Gastroesophageal sphincter (tissue), 4 donors: ENCODE results near the gene ZMYND12. TPM values are rescaled to one million over a fixed set of nuclear protein-coding genes. Genes with fewer than 3 reads are reported as not detected.

Source experiments
- ATAC-seq: fragments of 150-250 bp; one replicate; pipeline ENCODE4 v1.9.1; 2016; ENCODE audit warnings: mild to moderate bottlenecking, moderate library complexity
- H3K27ac ChIP-seq, 4 donors: fragments of 200-600 bp; sonication (generic) in 3 of 4; 1 replicate in 3 of 4; 2 replicates in 1 of 4; pipeline ENCODE4 v1.5.1; 2016 to 2019
- H3K27me3 ChIP-seq: fragments of 200-600 bp; sonication (generic); one replicate; pipeline ENCODE4 v1.5.1; 2019
- H3K36me3 ChIP-seq, 2 donors: fragments of 200-600 bp; sonication (generic); one replicate each; pipeline ENCODE4 v1.5.1; 2019; ENCODE audit warnings: control low read depth in 1 of 2
- H3K4me1 ChIP-seq, 3 donors: fragments of 200-600 bp; sonication (generic); 1 replicate in 2 of 3; 2 replicates in 1 of 3; pipeline ENCODE4 v1.5.1; 2016 to 2019; ENCODE audit warnings: control low read depth in 2 of 3
- H3K4me3 ChIP-seq, 2 donors: fragments of 200-600 bp; sonication (generic); one replicate each; pipeline ENCODE4 v1.5.1; 2019; ENCODE audit warnings: mild to moderate bottlenecking in 1 of 2, moderate library complexity in 1 of 2
- H3K9me3 ChIP-seq, 3 donors: fragments of 200-600 bp; sonication (generic); one replicate each; pipeline ENCODE4 v1.5.1; 2017 to 2019; ENCODE audit warnings: control low read depth in 2 of 3
- EP300 ChIP-seq: sonication (generic); formaldehyde crosslinking; IDR thresholded peaks from one replicate; pipeline ENCODE4 v1.6.1; 2017; ENCODE audit warnings: antibody characterized with exemption, mild to moderate bottlenecking
- POLR2A ChIP-seq, 2 donors: fragments of 450-650 bp; IDR thresholded peaks; one replicate each; pipeline ENCODE4 v1.6.1; 2017; ENCODE audit warnings: antibody characterized with exemption in 2 of 2, mild to moderate bottlenecking in 2 of 2, moderate library complexity in 1 of 2
- POLR2AphosphoS5 ChIP-seq: sonication (generic); formaldehyde crosslinking; IDR thresholded peaks from one replicate; pipeline ENCODE4 v1.6.1; 2017; ENCODE audit warnings: antibody characterized with exemption
- WGBS, 2 donors: methylation state at CpG; one replicate each; pipeline ENCODE4 v1.1.5; 2018; ENCODE audit warnings: low coverage in 1 of 2; 5-methylcytosine and 5-hydroxymethylcytosine counted together
- total RNA-seq, 4 donors: library from RNA; depleted of rRNA; stranded (reverse); fragments of >200 nt; gene quantifications; one replicate each; pipeline ENCODE4 v1.1.0, GENCODE V29; 2016
- TF ChIP-seq, protein P1 (sequence below), 4 experiments: fragments of 200-600 bp in 2 of 4; fragments of 450-650 bp in 2 of 4; sonication (generic) in 1 of 4; IDR thresholded peaks; one replicate each; pipeline ENCODE4 v1.5.1; 2017 to 2019; ENCODE audit warnings: antibody characterized with exemption in 4 of 4, mild to moderate bottlenecking in 2 of 4, moderate library complexity in 2 of 4

Gene ZMYND12
- total RNA-seq, 4 donors from 2014 or later, result 0.31 to 1.9 TPM; not detected in 2

DNA sequence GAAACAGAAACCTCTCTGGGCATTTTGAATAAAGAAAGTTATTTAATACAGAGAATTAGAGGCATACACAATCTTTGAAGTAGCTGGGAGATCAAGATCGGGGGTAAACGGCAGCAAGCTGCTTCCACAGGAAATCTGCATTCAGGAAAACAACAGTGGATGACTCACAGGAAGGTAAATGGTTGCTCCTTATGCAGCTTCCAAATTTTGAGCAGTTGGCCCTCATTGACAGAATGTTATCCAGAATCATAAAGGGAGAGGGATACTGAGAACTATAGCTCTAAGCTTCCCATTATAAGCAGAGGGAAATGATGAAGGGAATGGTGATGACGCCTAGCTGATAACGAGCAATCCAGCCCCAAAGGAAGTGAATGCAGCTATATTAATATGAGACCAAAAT lies 28.6 kb downstream of the ZMYND12 start:
- no peak for TF ChIP-seq POLR2AphosphoS5
- TF ChIP-seq, protein P1, sequence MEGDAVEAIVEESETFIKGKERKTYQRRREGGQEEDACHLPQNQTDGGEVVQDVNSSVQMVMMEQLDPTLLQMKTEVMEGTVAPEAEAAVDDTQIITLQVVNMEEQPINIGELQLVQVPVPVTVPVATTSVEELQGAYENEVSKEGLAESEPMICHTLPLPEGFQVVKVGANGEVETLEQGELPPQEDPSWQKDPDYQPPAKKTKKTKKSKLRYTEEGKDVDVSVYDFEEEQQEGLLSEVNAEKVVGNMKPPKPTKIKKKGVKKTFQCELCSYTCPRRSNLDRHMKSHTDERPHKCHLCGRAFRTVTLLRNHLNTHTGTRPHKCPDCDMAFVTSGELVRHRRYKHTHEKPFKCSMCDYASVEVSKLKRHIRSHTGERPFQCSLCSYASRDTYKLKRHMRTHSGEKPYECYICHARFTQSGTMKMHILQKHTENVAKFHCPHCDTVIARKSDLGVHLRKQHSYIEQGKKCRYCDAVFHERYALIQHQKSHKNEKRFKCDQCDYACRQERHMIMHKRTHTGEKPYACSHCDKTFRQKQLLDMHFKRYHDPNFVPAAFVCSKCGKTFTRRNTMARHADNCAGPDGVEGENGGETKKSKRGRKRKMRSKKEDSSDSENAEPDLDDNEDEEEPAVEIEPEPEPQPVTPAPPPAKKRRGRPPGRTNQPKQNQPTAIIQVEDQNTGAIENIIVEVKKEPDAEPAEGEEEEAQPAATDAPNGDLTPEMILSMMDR (IDR thresholded peaks at IDR 0.05), result no peak
- ATAC-seq, result no peak
- Histone ChIP-seq H3K36me3 (no peaks in the 10 kb centered on the region), H3K27ac (no peak overlapping the region), H3K4me1 (peaks cover 0 to 6% (median 0%) of the 10 kb centered on the region in 3 donors), H3K4me3 (no peak overlapping the region), H3K9me3 (no peaks in the 10 kb centered on the region), H3K27me3 (no peaks in the 10 kb centered on the region)
- 79 to 85% methylated on average over 4 of the region's 4 CpGs for WGBS, 2 donors

DNA sequence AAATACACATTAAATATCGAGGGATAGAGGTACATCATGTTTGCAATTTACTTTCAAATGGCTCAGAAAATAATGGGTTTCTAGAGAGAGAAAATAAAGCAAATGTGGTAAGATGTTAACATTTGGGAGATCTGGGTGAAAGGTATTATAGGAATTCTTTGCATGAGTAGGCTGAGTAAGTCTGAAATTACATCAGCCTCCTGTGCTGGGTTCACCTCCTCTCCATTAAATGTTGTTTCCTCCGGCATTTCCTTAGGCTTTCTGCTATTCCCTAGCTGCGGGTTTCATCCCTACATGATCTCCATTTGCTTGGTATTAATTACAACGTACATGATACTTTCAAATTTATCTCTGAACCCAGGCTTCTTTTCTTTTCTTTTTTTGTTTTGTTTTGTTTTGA lies 31.6 kb downstream of the ZMYND12 start:
- WGBS, 2 donors, result 84 to 87% methylated on average over 4 of the region's 4 CpGs
- H3K4me3 ChIP-seq, result no peak overlapping the region
- no peak overlapping the region for H3K27ac ChIP-seq
- TF ChIP-seq POLR2A (IDR thresholded peaks at IDR 0.05) (no peak), POLR2AphosphoS5 (no peak), EP300 (no peak)
- TF ChIP-seq, protein P1 (IDR thresholded peaks at IDR 0.05), result no peak
- peaks cover 2 to 36% (median 11%) of the 10 kb centered on the region in 3 donors for H3K4me1 ChIP-seq
- no peak for ATAC-seq
- no peaks in the 10 kb centered on the region for H3K9me3 ChIP-seq
- H3K36me3 ChIP-seq, result no peaks in the 10 kb centered on the region
- no peaks in the 10 kb centered on the region for H3K27me3 ChIP-seq

DNA sequence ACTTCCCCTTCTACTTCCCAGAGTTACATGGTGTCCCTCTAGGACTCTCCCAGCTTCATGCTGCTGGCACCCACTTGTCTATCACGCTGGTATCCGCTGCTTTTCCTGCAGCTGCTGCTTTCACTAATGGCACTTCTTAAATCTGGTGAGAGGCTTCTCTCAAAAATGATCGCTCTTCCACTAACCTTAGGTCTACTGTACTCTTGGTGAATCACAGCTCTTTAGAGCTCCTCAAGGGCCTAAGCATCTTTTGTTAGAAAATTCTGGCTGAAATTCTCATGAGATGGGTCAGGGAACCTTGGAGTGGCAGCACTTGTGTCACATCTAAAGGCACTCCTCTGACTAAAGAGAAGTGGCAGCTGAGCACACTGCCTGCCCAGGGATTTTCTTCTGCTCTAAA lies 32.1 kb downstream of the ZMYND12 start:
- Histone ChIP-seq H3K4me1 (peaks cover 2 to 42% (median 11%) of the 10 kb centered on the region in 3 donors), H3K4me3 (no peak overlapping the region), H3K27ac (no peak overlapping the region), H3K27me3 (no peaks in the 10 kb centered on the region), H3K9me3 (no peaks in the 10 kb centered on the region), H3K36me3 (no peaks in the 10 kb centered on the region)
- 77 to 90% methylated on average over 3 of the region's 3 CpGs for WGBS, 2 donors
- TF ChIP-seq, protein P1 (IDR thresholded peaks at IDR 0.05), result no peak
- TF ChIP-seq POLR2A (IDR thresholded peaks at IDR 0.05), result no peak
- no peak for TF ChIP-seq EP300
- no peak for TF ChIP-seq POLR2AphosphoS5
- ATAC-seq, result no peak

DNA sequence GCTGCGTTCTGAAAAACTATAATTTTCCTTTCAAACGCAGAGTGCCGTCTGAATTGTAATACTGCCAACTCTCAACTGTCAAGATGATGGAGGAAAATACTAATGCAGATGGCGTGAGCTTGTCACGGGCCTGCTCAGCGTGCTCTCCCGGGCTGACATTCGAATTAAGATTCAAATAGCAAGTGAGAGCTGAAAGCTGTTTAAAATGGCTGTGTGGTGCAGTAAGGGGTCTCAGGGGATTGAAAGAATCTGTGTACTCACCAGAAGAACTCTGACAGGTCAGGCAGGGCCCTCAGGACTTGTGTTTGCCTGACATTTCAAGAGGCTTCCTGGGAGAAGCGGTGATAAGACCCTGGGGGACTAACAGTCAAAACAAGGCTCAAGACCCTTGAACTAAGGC lies 33.1 kb downstream of the ZMYND12 start:
- H3K4me1 ChIP-seq, result peaks cover 2 to 42% (median 11%) of the 10 kb centered on the region in 3 donors
- TF ChIP-seq, protein P1 (IDR thresholded peaks at IDR 0.05), result no peak
- TF ChIP-seq POLR2A (IDR thresholded peaks at IDR 0.05) (no peak), POLR2AphosphoS5 (no peak), EP300 (no peak)
- ATAC-seq, result no peak
- H3K4me3 ChIP-seq, result no peak overlapping the region
- H3K36me3 ChIP-seq, result no peaks in the 10 kb centered on the region
- no peak overlapping the region for H3K27ac ChIP-seq
- 27 to 28% methylated on average over 7 to 8 of the region's 9 CpGs for WGBS, 2 donors
- no peaks in the 10 kb centered on the region for H3K27me3 ChIP-seq
- no peaks in the 10 kb centered on the region for H3K9me3 ChIP-seq

DNA sequence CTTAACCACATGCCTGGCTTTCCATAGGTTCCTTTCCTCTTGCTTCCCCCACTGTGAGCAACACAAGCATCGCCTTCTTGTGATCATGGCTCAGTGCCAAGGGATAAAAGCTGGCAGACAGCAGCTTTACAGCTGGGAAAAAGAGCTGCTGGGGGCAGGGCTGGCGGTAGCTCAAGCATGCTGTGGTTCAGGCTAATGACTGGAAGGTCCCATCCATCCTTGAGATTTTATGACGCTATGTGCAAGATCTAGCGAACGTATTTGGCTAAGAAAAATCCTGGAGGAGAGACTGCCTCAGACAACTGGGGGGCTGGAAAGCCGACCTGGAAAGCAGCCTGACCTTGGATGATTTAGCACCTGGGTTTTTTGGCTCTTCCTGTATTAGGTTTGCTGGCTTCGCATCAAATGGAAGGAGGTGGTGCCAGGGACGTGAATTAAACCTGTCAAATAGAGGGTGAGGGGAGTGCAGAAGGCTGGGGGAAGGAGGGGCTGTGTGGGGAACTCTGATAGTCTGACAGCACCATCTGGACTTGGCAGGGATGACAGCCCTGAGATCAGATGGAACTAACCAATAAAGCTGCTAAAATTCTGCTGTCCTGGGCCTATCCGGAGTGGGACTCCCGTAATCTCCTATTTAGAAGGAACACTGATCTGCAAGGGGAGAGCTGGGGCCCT lies 34.8 kb downstream of the ZMYND12 start:
- ATAC-seq, result peak; percentile 50
- Histone ChIP-seq H3K4me3 (no peak overlapping the region), H3K4me1 (peaks cover 2 to 42% (median 11%) of the 10 kb centered on the region in 3 donors), H3K27me3 (no peaks in the 10 kb centered on the region), H3K36me3 (no peaks in the 10 kb centered on the region), H3K27ac (peak overlapping the region in 3 of 4 donors; percentile 37 to 80 (median 64)), H3K9me3 (no peaks in the 10 kb centered on the region)
- 0 to 16% methylated on average over 3 of the region's 10 CpGs for WGBS, 2 donors
- TF ChIP-seq POLR2AphosphoS5, result peak; percentile 85
- TF ChIP-seq, protein P1 (IDR thresholded peaks at IDR 0.05), result no peak
